GM19455 (cell line): ENCODE measurements around the gene CACNG6.
"Not testable (repeated sequence)": the region's sequence is repeated elsewhere in the genome, so short reads cannot be mapped to it uniquely, and the experiment has no call there.

ENCODE experiments used
- ATAC-seq: cut with Tn5 transposase; IDR thresholded peaks from one replicate; pipeline ENCODE4 v1.9.1; 2021; ENCODE audit not compliant: unreplicated experiment

CACNG6 gene, protein sequence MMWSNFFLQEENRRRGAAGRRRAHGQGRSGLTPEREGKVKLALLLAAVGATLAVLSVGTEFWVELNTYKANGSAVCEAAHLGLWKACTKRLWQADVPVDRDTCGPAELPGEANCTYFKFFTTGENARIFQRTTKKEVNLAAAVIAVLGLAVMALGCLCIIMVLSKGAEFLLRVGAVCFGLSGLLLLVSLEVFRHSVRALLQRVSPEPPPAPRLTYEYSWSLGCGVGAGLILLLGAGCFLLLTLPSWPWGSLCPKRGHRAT

DNA sequence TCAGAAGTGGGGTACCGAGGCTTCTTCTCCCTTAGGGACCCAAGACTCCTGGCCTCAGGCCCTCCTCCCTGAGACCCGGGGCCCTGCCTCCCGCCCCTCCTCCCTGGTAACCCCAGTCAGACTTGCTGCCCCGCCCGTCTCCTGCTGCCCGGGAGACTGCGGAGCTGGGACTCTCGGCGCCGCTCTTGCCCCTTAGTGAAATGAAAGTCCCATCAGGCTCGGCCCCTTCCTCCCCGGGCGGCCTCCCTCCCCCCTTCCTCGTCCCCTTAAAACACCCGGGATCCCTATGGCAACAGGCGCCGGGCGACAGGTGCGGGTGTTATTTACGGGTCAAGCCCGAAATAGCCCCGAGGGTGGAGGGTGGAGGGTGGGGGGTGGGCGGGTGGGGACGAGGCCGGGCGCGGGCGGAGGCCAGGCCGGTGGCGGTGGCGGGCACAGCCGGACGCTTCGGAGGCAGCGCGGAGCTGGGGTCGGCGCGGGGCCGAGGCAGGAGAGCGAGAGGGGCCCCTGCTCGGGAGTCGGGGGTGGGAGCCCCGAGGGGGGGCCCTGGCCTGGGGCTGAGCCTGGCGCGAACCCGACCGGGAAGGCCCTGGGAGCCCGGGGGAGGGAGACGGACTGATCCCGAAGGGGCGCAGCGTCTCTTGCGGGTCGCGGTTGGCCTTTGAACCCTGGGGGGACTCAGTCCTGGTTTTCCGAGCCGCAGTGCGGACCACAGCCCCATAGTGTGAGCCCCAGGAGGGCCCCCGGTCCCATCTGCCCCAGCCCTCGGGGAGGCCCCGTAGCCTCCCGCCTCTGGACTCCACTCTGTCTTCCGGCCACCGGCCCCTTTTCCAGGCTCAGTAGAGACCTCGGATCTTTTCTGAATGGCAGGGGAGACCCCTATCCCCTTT lies at the start of gene CACNG6:
Gene CACNG6 (plus strand): TSS at position 414 of the 890 bp plus-strand sequence. CDS start 1,241 bp downstream, outside the sequence.
- ATAC-seq: no peak

DNA sequence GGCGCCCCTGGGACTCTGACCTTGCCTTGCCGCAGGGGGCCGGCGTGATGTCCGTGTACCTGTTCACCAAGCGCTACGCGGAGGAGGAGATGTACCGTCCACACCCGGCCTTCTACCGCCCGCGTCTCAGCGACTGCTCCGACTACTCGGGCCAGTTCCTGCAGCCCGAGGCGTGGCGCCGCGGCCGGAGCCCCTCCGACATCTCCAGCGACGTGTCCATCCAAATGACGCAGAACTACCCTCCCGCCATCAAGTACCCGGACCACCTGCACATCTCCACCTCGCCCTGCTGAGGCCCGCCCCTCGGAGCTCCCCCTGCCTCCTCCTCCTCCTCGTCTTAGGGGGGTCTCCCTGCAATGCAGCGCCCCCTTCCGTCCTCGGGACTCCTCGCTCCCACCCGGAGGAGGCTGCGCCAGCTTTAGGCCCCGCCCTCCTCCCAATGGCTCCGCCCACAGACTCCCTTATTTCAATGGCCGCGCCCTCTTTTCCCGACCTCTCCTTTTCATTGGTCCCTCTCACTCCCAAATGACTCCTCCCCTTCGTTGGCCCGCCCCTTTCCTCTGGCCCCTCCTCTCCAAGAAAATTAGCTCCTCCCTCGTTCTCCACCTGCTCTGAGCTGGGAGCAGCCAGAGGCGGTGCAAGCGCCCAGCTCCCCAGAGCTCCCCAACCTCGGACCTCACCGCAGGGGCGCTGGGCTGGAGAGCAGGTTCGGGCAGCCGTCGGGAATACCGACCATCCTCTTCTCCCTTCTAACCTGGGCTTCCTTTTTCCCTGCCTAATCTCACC lies 49.2 kb upstream of the CACNG6 start:
- no peak for ATAC-seq

DNA sequence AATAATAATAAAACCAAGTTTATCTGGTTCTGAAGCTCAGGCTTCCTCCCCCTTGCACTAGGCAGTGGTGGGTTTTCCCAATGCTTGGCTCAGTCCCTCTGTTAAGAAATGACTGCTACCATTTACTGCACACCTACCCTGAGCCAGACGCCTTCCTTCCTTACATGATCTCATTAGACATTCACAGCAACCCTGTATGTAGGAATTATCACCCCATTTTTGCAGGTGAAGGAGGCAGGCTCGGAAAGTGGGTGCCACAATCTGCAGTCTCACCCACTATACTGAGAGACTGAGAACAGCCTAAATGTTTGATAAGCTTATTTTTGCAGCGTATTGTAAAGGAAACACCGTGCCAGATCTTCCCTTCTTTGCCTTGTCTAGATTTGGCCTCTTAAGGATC lies 47.0 kb upstream of the CACNG6 start:
- ATAC-seq: no peak

DNA sequence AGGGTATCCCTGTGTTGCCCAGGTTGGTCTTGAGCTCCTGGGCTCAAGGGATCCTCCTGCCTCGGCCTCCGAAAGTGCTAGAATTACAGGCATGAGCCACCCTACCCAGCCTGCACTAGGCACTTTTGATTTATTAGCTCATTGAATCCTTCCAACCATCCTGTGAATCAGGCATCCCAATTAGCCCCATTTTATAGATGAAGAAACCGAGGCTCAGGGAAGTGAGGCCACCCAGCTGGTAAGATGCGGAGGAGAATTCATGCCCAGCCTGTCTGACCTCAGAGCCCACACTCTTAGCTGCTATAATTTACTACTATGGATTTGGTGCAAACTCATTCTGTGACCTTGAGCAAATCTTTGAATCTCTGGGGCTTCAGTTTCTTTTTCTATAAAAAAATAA lies 46.5 kb upstream of the CACNG6 start:
- ATAC-seq: no peak

DNA sequence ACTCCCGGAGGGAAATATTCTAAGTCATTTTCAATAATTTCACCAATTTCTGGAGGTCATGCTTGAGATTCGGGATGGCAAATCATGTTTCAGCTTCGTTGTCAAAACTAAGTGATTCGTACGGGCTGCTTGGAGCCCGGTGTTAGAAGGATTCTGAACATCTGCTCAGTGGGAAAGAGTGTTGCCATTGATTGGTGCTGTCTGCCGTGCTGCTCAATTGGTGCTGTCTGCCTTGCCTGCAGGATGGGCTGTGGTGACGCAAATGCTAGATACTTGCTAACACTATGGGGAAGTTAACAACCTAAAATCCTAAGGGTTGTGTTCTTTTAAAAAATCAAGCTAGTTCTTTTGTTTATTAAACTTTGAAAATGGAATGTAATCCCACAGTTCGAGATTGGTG lies 46.0 kb upstream of the CACNG6 start:
- ATAC-seq: no peak

DNA sequence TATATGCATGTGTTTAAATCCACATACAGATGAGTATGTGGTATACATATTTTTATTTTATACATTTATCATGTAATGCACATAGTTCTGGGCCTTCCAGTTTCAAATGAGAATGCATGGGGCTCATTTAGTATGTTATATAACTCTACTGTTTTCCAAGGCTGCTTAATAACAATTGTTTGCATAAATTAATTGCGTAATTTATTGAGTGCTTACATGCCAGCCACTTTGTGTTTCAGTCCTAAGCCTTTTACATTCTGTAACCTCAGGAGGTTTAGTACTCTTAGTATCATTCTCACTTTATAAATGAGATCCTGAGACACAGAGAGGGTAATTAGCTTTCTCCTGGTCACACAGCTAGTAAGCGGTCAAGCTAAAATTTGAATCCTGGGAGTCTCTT lies 45.4 kb upstream of the CACNG6 start:
- ATAC-seq: no peak

DNA sequence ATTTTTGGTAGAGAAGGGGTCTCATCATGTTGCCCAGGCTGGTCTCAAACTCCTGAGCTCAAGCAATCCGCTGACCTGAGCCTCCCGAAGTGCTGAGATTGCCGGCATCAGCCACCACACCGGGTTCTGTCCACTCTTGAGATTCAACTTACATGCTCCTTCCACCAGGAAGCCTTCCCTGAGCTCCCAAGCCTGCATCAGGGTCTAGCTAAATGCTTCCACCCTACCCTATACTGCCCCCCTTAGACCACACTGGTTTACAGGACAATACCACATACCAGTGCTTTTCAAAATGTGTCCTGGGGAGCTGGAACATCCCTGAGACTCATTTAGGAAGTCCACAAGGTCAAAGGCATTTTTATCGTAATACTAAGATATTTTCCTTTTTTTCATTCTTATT lies 43.8 kb upstream of the CACNG6 start:
- no peak for ATAC-seq

DNA sequence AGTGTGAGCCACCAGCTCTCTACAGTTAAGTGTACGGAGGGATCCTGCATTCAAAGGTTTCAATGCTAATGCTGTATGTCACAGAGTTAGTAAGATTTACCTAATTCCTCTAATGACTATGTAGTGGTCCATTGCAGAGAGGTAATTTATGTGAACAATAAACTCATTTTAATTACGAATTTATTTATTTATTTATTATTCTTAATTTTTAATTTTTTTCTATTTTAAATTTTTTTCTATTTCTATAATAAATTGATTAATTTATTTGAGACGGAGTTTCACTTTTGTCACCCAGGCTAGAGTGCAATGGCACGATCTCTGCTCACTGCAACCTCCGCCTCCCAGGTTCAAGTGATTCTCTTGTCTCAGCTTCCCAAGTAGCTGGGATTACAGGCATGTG lies 42.8 kb upstream of the CACNG6 start:
- not testable (repeated sequence) for ATAC-seq

DNA sequence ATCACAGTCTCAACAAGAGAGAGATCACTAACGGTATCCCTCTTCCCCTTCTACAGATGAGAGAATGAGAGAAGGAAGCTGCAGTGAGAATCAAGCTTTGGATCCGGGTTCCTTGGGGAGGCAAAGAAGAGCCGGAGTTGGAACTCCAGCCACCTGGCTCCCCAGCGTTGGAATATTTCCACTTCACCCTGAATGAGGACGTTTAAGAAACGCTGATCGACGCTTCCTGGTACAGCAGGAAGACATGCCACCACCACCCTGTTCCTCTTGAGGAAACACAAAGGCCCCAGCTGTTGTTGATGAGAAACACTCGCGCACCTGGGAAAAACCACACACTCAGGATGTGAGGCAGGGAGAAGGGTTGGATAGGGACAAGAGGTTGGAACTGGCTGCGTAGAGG lies 40.0 kb upstream of the CACNG6 start:
- no peak for ATAC-seq

DNA sequence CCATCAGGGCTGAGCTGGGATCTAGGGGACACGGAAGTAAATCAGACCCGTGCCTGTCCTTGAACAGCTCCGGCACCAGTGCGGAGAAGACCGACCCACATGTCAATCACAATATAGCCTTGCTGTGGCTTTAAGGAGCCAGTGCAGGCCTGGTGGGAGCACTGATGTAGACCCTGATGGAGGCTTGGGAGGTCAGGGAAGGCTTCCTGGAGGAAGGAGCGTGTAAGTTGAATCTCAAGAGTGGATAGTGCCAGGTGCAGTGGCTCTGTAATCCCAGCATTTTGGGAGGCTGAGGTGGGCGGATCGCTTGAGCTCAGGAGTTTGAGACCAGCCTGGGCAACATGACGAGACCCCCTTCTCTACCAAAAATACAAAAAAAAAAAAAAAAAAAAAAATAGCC lies 39.5 kb upstream of the CACNG6 start:
- ATAC-seq: no peak

DNA sequence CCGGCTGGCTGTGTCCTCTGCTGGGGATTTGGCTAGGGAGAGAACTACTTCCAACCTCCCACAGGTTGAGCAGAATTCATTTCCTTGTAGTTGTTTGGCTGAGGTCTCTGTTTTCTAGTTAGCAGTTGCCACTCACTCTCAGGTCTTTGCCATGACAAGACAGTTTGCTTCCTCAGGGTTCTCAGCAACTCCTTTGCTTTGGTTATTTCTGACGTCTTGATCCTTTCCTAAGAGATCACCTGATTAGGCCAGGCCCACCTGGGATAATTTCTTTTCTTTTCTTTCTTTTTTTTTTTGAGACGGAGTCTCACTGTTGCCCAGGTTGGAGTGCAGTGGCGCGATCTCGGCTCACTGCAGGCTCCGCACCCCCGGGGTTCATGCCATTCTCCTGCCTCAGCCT lies 38.1 kb upstream of the CACNG6 start:
- no peak for ATAC-seq

DNA sequence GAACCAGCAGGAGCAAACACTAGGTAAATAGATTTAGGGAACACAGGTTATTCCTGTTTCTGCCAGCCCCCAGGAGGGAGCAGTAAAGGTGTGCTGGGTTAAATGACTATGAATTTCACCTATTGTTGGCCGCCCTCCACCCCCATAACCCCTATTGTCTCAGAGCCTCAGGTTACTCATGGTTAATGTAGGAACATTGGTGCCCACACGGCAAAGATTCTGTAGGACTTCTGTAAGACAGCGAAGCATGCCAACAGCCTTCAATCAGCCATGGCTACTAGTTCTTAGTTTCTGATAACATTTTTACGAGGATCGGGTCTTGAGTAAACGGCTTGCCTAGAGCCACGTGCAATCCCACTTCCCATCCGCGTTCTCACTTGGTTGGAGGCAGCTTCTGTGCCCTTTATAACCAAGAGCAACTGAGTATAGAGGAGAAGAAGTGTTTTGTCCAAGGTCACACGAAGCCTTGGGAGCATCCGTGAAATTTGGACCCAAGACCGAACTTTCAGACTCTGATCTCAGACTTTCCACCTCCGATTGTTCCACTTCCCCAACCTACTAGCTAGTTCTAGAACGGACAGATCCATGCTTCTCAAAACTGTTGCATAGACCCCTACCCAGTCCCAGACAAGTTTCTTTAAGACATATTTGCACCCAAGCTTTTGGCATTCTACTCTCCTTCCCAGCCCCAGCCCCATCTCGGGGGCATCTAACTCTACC lies 33.8 kb upstream of the CACNG6 start:
- no peak for ATAC-seq

DNA sequence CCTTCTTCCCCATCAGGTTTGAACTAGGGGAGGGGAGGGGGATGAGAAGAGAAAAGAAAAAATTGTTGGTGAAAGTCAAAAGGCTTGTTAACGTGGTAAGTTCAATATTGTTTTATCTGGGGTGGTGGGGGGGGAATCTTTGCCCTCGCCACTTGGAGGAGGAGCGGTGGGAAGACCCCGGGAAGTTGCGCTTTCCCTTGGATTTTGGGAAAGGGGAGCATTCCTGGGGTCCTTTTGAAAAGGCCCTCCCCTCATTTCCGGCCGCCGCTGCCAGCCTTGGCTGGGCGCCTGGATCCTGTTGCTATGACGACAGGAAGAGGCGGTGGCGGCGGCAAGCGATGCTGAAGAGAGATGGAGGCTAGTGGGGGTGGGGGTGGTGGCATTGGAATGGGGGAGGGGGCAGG lies 33.3 kb upstream of the CACNG6 start:
- ATAC-seq: no peak

DNA sequence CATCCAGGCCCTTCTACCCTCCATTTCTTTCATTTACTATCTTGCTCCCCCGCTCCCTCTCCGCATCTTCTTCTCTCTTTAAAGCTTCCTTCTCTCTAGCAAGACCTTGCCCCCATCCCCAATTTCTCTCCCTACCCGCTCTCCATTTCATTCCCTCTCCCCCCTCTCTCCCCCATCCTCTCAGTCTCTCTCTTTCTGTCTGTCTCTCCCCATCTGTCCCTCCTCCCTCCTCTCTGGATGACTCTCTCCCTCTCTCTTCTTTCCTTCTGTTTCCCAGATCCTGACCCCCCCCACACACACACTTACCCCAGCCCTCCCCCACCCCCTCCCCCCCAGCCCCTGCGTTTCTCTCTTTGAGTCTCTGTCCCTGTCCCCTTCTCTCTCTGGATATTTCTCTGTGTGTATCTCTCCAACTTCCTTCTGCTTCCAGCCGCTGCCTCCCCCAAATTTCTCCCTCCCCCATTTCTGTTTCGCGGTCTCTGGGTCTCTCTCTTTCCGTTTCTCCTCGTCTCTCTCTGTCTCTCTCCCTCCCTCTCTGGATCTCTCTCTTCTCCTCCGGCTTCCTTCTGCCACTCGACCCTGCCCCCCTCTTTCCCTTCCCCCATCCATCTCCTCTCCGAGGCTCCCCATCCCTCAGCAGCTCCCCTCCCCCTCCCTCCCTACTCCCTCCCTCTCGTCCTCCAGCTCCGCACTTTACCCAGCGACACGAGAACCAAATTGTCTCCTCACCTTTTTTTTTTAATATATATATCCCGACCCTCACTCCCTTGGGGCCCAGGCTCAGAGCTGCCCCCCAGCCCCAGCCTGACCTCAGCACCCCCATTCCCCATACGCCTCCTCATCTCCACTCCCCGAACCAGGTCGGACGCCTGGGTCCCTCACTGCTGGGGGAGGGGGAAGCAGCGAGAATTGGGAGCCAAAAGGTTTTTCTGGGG lies 32.3 kb upstream of the CACNG6 start:
- no peak for ATAC-seq

DNA sequence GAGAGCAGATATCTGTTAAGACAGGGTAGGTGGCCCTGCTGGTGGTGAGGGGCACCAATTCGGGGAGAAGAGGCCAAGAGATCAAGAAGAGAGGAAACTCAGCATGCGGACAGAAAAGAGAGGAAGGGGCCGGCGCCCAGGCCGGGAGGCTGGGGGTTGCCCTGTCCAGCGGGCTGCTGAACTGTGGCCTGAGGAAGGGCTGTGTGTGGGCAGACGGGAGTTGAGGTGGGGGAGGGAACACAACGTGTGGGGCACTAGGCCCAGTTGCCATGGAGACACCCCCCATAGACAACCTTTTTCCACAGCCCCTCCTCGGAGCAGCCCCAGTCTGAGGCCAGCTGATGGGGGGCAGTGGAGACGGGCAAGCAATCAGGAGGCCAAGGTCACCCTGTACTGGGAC lies 31.2 kb upstream of the CACNG6 start:
- no peak for ATAC-seq

DNA sequence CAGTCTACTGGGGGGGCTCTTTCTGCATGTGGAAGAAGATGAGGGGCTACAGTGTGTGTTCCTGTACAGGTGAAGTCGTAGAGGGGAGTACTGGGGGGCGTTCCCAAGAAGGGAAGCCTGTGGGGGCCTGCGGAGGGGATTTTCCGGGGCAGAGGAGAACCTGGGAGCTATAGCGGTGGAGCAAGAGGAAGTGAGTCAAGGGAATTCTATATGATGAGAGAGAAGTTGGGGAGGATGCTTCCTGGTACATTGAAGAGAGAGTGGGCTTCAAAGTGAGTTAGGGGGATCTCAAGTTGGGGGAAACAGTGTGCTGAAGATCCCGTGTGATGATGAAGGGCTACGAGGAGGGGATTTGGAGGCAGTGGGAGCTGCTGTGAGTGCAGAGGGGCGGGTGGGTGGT lies 30.6 kb upstream of the CACNG6 start:
- no peak for ATAC-seq

DNA sequence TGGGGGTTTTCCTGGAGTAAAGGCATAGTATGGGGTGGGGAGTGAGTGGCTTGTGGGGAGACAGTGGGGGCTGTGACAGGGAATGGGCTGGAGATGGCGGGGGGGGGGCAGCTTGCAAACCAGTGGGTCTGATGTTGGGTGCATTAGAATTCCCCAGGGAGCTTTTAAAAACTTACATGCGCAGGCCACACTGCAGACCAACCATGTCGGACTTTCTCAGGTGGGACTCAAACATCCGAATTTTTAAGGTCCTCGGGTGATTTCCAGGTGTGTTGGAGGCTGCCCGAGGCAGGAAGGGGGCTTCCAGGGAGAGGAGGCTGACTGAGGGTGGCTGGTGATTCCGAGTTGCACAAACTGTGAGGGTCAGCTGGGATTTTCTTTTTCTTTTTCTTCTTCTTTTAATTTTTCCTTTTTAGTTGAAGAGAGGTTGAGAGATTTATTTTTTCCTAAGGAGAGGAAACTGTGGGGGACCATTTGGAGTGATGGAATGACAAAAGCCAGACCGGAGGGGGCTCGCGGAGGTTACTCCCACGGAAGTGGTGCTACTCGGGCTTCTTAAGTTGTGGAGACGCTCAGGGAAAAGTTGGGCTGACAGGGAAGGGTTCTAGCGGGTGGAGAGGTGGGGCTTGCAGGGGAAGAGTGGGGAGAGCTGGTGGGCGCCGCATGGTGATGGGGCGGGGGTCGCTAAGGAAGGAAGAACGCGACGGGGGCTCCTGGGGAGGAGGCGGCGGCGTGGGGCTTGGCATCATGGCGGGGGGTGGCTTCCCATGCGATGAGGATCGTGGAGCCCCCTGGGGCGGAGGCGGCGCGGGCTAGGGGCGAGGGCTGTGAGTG lies 29.7 kb upstream of the CACNG6 start:
- ATAC-seq: no peak

DNA sequence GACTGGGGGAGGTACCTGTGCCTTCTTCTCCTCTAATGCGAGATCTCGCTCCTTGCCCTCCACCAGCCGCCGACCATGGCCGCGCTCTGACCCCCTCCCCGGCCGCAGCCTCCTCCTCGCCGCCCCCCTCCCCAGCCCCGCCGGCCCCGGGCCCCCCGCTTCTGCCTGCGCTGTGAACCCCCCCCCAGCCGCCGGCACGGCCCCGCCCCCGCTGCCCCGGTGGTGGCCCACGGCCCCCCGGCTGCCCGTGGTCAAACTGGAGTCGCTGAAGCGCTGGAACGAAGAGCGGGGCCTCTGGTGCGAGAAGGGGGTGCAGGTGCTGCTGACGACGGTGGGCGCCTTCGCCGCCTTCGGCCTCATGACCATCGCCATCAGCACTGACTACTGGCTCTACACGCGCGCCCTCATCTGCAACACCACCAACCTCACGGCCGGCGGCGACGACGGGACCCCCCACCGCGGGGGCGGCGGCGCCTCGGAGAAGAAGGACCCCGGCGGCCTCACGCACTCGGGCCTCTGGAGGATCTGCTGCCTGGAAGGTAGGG lies 28.5 kb upstream of the CACNG6 start, which contains the start of gene CACNG8:
Gene CACNG8 (plus strand): TSS at position 51 of the 545 bp plus-strand sequence.
- ATAC-seq: no peak

DNA sequence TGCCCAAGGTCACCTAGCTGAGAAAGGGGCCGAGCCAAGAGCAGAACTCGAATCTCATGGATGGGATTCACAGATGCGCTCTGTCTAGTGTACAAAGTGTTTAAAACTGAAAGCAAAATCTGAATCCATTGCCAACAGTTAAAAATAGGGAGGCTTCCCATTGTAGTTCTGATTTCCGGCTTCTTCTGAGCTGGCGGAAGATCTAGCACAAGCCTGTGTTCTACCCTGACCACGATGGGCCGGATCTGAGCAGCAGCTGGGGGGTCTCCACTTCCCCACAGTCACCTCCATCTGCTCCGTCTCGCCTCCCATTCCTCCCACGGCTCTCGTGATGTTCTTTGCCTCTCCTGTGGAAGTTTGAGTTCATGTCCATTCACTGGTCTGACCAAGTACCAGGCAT lies 26.3 kb upstream of the CACNG6 start:
- no peak for ATAC-seq
